ENCODE results near the gene DCST2.

DNA sequence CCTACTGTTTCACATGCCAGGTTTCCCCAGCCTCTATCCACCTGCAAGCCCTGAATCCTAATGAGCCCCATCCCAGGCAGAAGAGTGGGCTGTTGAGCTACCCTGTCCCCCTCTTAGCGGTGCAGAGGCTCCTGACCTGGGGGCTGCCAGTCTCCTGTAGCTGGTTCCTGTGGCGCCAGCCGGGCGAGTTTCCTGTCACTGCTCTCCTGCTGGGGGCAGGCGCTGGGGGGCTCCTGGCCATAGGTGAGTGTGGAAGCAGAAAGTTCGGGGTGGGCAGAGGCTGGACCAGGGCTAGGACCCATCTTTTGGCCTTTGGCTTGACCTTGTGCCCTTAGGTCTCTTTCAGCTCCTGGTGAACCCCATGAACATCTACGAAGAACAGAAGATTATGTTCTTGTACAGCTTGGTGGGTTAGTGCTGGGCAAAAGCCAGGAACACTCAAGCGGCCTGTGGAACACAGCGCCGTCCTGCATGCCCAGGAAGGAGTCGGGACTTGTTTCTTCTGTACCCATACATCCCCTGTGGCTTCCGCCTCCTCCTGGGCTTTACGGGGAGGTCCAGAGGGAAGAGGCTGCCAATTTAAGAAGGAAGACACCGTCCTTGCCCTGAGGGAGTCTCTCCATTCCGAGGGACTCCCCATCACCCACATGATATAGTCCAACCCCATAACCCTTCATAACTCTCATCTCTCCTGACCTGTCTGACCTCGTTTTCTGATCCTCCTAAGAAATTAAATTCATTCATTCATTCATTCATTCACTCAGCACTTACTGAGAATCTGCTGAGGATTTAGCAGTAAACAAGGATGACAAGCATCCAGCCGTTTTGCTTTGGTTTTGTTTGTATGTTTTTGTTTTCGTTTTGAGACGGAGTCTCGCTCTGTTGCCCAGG is 982 bp upstream of the DCST2 start:
- TF ChIP-seq, protein P1, sequence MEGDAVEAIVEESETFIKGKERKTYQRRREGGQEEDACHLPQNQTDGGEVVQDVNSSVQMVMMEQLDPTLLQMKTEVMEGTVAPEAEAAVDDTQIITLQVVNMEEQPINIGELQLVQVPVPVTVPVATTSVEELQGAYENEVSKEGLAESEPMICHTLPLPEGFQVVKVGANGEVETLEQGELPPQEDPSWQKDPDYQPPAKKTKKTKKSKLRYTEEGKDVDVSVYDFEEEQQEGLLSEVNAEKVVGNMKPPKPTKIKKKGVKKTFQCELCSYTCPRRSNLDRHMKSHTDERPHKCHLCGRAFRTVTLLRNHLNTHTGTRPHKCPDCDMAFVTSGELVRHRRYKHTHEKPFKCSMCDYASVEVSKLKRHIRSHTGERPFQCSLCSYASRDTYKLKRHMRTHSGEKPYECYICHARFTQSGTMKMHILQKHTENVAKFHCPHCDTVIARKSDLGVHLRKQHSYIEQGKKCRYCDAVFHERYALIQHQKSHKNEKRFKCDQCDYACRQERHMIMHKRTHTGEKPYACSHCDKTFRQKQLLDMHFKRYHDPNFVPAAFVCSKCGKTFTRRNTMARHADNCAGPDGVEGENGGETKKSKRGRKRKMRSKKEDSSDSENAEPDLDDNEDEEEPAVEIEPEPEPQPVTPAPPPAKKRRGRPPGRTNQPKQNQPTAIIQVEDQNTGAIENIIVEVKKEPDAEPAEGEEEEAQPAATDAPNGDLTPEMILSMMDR (IDR thresholded peaks at IDR 0.05), result no peak
- no peak for TF ChIP-seq POLR2A (IDR thresholded peaks at IDR 0.05)

Data from heart left ventricle (tissue), 13 donors.